ENCODE results near the gene MAP6. TPM values are rescaled to one million over a fixed set of nuclear protein-coding genes. Genes with fewer than 3 reads are reported as not detected.

MAP6 gene
- total RNA-seq, 1 donor from 2014 or later = 6.9 TPM

DNA sequence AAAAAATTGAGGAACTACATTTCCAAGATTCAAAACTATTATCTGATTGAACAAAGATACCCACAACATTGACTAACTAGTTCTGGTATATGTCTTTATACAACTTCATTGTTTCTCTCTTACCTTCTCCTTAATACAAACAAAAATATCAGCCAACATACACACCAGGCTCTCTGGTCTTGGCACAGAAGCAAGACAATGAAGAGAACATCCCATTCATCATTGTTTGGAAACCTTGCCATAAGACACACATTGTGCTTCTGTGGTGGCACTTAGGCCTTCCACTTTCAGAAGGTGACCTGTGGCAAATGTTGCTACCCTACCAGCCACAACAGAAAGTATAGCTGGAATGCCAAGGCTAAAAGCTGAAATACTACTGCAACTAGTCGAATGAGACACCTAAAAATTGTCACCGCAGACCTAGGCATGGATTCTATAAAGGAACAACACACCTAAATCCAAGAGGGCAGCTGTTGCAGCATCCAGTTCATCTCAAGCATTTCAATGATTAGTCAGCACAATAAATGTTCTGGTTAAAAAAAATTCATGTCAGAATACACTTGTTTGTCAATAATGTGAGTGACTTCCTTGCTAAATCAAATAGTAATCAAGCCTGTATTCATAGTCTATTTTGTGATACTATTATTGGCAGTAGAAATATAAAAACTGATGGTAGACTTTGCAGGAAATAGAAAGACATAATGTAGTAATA is 26.3 kb downstream of the MAP6 start:
- no peak overlapping the region for H3K27ac ChIP-seq
- H3K36me3 ChIP-seq = no peaks in the 10 kb centered on the region
- no peak for DNase-seq (ENCODE audit: extremely low spot score in 2 of 2)
- TF ChIP-seq POLR2AphosphoS5 (IDR thresholded peaks at IDR 0.05; ENCODE audit: insufficient read depth in 1 of 2, low read depth in 1 of 2) (no peak), POLR2A (IDR thresholded peaks at IDR 0.05) (no peak)
- TF ChIP-seq, protein P1, sequence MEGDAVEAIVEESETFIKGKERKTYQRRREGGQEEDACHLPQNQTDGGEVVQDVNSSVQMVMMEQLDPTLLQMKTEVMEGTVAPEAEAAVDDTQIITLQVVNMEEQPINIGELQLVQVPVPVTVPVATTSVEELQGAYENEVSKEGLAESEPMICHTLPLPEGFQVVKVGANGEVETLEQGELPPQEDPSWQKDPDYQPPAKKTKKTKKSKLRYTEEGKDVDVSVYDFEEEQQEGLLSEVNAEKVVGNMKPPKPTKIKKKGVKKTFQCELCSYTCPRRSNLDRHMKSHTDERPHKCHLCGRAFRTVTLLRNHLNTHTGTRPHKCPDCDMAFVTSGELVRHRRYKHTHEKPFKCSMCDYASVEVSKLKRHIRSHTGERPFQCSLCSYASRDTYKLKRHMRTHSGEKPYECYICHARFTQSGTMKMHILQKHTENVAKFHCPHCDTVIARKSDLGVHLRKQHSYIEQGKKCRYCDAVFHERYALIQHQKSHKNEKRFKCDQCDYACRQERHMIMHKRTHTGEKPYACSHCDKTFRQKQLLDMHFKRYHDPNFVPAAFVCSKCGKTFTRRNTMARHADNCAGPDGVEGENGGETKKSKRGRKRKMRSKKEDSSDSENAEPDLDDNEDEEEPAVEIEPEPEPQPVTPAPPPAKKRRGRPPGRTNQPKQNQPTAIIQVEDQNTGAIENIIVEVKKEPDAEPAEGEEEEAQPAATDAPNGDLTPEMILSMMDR (IDR thresholded peaks at IDR 0.05) = no peak
- no peaks in the 10 kb centered on the region for H3K9me3 ChIP-seq
- H3K4me3 ChIP-seq = no peak overlapping the region
- H3K4me1 ChIP-seq = peaks cover 10% of the 10 kb centered on the region
- intact Hi-C loops (cut with DNase I) = no loop called here
- no peaks in the 10 kb centered on the region for H3K27me3 ChIP-seq

DNA sequence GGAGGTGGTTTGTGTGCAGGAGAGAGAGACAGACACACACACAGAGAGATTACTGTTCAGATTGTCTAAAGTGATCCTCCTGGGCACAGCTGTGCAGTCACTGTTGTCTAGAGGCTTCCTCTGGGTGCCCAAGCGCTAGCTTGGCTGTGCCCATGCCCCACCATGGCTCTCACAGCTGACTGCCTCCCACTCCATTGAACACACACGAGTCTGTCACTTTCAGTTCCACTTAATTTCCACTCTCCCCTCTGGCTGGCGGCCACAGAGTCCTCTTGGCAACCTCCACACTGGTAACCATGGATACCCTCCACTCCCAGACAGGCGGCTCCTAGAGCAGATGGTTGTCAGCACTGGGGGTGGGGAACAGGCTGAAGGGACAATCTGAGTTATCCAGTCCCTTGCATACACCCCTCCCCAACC is 29.1 kb downstream of the MAP6 start:
- Histone ChIP-seq H3K27me3 (no peaks in the 10 kb centered on the region), H3K4me3 (peak overlapping the region in 1 of 2 donors; percentile 3), H3K27ac (no peak overlapping the region), H3K36me3 (no peaks in the 10 kb centered on the region), H3K4me1 (peaks cover 10% of the 10 kb centered on the region), H3K9me3 (no peaks in the 10 kb centered on the region)
- DNase-seq (ENCODE audit: extremely low spot score in 2 of 2) = no peak
- intact Hi-C loops (cut with DNase I) = no loop called here
- TF ChIP-seq, protein P1 (IDR thresholded peaks at IDR 0.05) = no peak
- TF ChIP-seq POLR2AphosphoS5 (IDR thresholded peaks at IDR 0.05; ENCODE audit: insufficient read depth in 1 of 2, low read depth in 1 of 2) (no peak), POLR2A (IDR thresholded peaks at IDR 0.05) (no peak)

DNA sequence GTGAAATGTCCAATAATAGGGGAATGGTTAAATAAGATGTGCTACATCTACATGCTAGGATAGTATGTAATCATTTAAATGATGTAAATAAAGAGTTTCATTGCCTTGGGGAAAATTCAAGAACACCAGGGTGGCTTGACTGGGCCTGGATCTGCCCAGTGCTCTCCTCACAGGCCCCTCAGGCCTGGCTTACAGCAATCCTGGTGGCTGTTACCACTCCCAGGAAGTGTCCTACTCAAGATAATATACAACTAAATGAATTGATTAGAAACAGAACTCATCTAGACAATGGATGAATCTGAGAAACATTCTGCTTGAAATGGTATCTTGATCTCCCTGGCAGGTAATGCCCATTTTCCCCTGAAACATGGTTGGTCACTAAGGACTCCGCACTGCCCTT is 30.8 kb downstream of the MAP6 start:
- no peaks in the 10 kb centered on the region for H3K36me3 ChIP-seq
- H3K4me3 ChIP-seq = no peak overlapping the region
- H3K27ac ChIP-seq = no peak overlapping the region
- no peak for TF ChIP-seq POLR2AphosphoS5 (IDR thresholded peaks at IDR 0.05; ENCODE audit: insufficient read depth in 1 of 2, low read depth in 1 of 2)
- TF ChIP-seq, protein P1 (IDR thresholded peaks at IDR 0.05) = no peak
- TF ChIP-seq POLR2A (IDR thresholded peaks at IDR 0.05) = no peak
- no peaks in the 10 kb centered on the region for H3K9me3 ChIP-seq
- no peak for DNase-seq (ENCODE audit: extremely low spot score in 2 of 2)
- H3K4me1 ChIP-seq = peaks cover 10% of the 10 kb centered on the region
- intact Hi-C loops (cut with DNase I) = no loop called here
- no peaks in the 10 kb centered on the region for H3K27me3 ChIP-seq

DNA sequence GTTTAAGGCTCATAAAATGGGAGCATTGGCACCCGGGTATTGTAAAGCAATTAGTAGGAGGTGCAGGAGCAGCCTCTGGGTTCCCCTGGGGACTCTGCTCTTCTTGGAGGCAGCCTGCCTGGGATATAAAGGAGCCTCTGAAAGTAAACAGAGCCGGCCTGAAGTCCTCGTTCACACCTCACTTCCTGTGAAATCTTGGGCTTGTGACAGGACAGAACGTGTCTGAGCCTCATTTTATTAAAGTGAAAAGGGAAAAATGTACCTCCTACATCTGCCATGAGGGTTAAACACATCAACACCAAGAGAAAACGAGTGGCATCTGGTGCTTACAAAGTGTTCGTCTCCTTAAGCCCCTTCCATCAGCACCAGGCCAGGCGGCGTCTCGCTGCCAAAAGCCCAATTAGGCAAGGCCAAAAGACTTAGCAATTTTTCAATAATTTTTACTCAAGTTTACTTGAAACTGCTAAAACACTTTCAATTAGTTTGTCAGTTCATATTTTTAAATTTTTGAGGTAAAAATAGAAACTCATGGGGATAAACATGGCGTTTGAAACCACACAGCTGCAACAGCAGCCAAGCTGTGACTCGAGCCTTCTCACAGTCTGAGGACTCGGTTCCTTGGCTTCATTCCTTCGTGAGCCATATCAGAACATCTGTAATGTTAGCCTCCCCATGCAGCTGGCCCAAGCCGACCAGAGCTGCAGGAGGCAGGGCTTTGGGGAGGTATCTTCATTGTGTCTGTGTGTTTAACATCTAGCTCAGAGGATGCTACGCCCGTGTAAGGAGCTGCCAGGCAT is 33.6 kb downstream of the MAP6 start:
- intact Hi-C loops (cut with DNase I) = no loop called here
- no peak for DNase-seq (ENCODE audit: extremely low spot score in 2 of 2)

More for the DNA sequence above, 33.6 kb downstream of the MAP6 start:
- H3K4me1 ChIP-seq = peaks cover 9% of the 10 kb centered on the region
- H3K9me3 ChIP-seq = no peaks in the 10 kb centered on the region
- no peak overlapping the region for H3K4me3 ChIP-seq
- H3K27ac ChIP-seq = peak overlapping the region; percentile 56
- TF ChIP-seq, protein P1 (IDR thresholded peaks at IDR 0.05) = no peak
- TF ChIP-seq POLR2AphosphoS5 (IDR thresholded peaks at IDR 0.05; ENCODE audit: insufficient read depth in 1 of 2, low read depth in 1 of 2) (no peak), POLR2A (IDR thresholded peaks at IDR 0.05) (no peak)
- H3K36me3 ChIP-seq = no peaks in the 10 kb centered on the region
- H3K27me3 ChIP-seq = no peaks in the 10 kb centered on the region
